Amniotic stem cell (primary cell): ENCODE measurements around the gene GOPC.

Source experiments
- DNase-seq: peaks from one replicate; lab custom pipeline; 2025; lab: John Stamatoyannopoulos, UW

The GOPC gene

GRCh38 chr6:117595099-117595923, 7.0 kb downstream of the GOPC start:
- DNase-seq, result no peak

GRCh38 chr6:117592983-117593759, 9.1 kb downstream of the GOPC start:
- DNase-seq, result no peak

GRCh38 chr6:117591405-117591804, 10.9 kb downstream of the GOPC start:
- DNase-seq, result no peak

DNA sequence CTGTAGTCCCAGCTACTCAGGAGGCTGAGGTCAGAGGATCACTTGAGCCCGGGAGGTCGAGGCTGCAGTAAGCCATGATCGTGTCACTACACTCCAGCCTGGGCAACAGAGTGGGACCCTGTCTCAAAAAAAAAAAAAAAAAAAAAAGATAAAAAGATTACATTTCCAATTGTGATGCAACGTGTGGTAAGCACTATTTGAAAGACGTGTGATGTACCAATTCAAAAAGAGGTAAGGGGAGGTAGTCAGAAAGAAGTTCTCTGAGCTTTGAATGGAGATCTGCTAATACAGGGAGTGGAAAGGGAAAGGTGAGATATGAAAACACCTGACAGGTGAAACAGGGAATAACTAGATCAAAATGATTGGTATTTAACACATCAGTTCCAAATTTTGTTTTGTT, 11.9 kb downstream of the GOPC start:
- DNase-seq, result no peak

DNA sequence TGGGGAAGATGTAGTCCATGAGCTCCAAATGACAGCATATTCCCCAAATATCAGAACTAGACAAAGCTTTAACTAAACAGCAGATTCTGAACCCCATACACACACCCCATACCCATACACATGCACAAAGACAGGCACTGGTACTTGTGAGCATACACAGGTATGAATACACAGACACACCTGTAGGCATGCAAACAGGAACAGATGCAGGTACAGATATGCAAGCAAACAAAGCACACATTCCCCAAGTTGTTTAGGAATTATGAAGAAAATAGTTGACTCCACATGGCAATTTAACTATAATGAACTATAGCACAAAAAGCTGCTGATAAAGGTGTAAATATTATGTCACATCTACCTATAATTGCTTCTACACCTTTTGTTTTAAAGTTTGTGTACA, 16.7 kb downstream of the GOPC start:
- DNase-seq, result no peak

- no peak for DNase-seq
These were observed 28.1 kb downstream of the GOPC start for GRCh38 chr6:117574198-117574597.

GRCh38 chr6:117573006-117573680, 29.2 kb downstream of the GOPC start:
- no peak for DNase-seq

GRCh38 chr6:117568831-117569410, 33.4 kb downstream of the GOPC start:
- no peak for DNase-seq

- DNase-seq, result no peak
These were observed 34.1 kb downstream of the GOPC start for GRCh38 chr6:117568247-117568646.

GRCh38 chr6:117564681-117565080, 37.6 kb downstream of the GOPC start:
- DNase-seq, result no peak

DNA sequence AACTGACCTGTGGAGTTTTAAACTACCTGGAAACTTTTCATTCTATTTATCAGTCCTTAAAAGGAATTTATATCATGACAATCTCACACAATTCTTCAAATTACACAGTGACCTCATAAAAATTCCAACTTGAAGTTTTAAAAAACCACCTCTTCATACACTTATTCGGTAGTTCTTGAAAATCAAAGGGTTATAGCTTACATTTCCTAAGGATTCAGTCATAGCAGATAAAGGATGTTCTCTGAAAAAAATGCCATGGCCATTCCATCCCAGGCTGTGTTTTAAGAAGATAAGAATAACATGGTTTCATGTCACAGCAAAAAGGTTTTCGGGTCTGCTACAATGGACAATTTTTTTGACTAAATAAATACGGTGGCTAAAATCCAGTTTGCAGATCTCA, 41.2 kb downstream of the GOPC start:
- no peak for DNase-seq

DNA sequence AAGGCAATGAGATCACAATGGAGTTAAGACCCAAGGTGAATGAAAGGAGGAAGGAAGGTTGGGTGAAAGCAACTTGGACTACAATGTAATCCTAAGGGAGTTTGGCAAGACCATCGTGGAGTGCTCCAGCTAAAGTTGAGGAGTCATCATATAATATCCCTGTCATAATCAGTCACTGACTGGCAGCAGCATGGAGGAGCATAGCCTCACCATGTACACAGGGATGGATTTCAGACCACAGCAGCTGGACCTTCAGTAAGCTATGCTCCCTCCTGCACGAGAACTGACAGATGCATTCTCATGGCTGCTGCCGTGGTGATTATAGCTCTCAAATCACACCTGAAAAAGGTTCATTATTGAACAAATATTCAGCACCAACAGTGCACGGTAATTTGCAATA, 43.0 kb downstream of the GOPC start:
- no peak for DNase-seq

DNA sequence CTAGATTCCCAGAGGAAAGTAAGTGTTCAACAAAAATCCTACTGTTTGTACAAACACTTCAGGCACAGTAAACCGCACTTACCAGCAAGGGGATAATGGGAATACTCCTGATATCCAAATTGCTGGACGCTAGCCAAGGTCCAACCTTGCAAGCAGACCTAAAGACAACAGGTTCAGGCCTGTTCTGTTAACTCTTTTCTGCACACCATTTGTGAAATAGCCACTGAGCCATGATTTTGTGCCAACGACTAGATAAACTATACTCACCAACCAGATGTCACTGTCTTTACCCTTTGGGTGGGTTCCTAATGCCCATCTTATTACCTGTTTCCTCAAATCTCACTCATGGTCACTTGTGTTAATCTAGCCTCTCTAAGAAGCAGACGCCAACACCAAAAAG, 43.5 kb downstream of the GOPC start:
- DNase-seq, result no peak

DNA sequence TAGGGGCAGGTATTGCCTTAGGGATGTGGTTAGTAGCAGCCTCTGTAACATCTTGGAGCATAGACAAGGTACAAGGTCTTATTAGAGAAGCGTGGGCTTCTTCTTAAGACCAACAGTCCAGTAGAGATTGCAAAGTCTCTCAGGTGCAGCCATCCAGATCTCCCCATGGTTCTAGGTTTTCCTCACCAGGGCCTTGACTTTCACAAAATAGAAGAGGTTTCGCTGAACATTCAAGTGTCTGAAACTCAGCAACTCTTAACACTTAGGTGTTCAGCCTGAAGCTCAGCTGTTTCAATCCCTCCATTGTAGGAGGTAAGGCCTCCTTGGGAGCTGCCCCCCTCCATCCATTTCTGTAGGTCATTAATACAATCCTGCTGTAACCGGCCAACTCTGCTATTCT, 44.4 kb downstream of the GOPC start:
- no peak for DNase-seq

- DNase-seq, result no peak
These were observed 46.3 kb downstream of the GOPC start for GRCh38 chr6:117555882-117556498.

DNA sequence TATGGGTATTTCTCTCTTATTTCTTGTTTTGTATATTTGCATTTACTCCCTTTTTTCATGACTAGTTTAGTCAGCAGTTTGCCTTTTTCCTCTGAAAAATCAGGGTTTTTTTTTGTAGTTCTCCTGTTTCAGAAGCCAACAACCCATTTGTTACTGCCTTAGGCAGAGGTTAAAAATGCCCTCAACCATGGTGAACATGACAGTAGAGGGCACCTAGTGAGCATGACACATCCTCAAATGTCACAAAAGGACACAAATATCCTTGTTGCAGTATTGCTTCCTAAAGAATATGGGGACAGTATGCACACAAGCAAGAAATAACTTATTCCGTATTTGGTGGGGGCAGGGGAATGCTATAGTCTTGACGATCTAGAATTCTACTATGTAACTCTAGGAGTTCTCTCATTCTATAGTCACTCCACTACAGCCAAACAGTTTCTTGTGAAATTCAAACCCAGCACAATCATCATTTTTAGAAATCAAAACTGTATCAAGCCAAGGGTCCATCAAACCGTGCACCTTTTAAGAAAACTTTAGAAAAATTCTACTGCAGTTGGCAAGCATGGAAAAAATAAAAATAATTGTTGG, 47.0 kb downstream of the GOPC start:
- no peak for DNase-seq

- no peak for DNase-seq
These were observed 49.2 kb downstream of the GOPC start for GRCh38 chr6:117553142-117553541.

- no peak for DNase-seq
These were observed 49.7 kb downstream of the GOPC start for GRCh38 chr6:117552618-117553017.

DNA sequence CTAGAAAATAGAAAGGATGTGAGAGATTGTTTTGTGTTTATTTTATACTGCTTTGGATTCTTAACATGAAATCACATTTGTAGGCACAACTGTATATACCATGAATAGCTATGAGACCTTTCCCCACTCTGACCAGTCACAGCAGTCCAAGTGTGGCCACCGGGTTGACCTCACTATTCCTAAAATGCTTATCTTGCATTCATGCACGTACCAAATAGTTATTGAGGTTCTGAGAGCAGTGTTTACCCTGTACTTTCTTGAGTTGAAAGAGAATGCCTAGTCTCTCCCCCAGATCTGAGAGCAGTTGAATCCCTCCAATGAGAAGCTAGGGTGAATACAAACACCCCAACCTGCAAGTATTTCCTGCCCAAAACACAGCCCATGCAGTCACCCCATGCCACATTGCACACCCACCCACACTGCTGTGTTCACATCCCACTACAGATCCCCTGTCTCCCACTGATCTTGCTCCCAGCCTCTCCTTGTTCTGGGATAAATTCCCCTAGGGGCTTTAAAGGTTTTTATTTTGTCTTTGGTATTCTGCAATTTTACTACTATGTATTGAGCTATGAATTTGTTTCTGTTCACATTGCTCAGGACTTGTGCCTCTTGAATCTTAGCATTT, 51.6 kb downstream of the GOPC start:
- DNase-seq, result no peak

DNA sequence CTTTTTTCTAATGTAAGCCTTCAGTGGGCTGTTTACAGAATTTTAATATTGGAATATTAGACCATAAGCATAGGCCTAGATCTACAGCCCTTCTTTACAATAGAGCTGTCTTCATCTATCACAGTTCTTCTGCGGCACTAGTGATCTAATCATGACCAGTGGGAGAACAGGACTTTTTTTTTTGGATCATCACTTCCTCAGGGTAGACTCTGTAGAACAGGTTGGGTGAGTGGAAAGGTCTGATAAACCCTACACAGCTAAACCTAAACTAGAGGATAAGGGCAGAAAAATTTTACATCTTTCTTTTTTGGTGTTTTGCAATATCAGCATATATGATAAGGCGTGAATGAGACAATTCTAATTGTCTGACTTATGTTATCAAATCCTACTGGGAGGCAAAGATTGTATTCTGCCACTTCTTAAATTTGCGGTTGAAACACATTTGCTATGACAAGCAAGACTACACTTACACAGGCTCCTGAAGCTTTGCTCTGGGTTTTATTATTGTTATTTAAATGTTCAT, 52.2 kb downstream of the GOPC start:
- DNase-seq, result no peak

DNA sequence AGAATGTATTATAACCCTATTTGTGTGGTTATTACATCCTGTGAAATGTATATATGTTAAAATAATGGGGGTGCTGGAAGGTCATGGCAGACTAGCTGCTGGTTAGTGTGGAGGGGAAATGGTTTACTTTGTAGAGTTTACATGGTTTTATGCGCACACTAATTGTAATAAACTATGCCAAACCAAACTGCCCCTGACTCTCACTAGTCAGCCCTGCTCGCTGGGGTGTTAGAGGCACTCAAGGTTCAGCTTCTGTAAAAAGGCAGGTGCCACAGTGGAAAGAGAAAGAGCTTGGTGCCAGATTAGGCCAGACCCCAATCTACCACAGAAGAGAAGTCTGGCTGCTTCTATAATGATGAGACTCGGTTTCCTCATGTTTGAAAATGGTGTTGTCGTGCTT, 52.7 kb downstream of the GOPC start:
- DNase-seq, result no peak
